GM21367 (cell line): ENCODE measurements around the gene USP20.
"Not testable (repeated sequence)": the region's sequence is repeated elsewhere in the genome, so short reads cannot be mapped to it uniquely, and the experiment has no call there.

Experiments used
- ATAC-seq: cut with Tn5 transposase; IDR thresholded peaks from one replicate; pipeline ENCODE4 v1.9.1; 2021; ENCODE audit not compliant: unreplicated experiment

USP20 gene

DNA sequence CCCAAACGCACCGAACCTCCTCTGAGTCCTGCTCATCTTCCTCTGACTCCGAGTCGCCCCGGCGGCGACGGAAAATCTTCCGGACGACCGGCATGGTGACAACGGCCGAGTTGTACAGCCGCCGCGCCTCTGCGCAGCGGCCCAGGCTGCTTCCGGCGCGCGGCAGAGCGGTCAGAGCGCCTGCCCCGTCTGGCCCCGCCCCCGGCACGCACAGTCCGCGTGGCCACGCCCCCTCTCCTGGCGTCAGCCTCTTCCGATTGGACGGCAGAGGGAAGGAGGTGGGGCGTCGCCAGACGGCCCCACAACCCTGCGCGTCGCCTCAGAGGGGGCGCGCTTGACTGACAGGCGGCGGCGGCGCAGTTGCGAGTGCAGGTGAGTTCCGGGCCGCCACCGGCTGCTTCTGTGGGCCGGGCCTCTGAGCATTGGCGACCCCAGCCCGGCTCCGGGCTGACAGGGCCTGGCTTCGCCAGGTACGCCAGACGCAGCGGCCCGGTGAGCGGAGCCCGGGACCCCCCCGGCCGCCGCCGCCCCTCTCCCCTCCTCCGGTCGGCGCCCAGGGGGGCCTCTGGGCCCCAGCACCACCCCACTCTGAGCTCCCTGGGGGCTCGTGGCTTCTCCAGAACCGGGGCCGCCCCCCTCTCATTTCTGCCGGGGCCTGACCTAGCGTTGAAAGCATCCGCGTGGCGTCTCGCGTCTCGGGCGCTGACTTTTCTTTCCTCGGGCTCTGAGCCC lies at the start of gene USP20, which contains the start of gene C9orf78:
Gene USP20 (plus strand): TSS at position 331 of the 732 bp plus-strand sequence. CDS start 17,098 bp downstream, outside the sequence.
Gene C9orf78 (minus strand): TSS at position 148 of the 732 bp plus-strand sequence. CDS start 54 bp downstream, at position 94.
- ATAC-seq, result peak; percentile 85

DNA sequence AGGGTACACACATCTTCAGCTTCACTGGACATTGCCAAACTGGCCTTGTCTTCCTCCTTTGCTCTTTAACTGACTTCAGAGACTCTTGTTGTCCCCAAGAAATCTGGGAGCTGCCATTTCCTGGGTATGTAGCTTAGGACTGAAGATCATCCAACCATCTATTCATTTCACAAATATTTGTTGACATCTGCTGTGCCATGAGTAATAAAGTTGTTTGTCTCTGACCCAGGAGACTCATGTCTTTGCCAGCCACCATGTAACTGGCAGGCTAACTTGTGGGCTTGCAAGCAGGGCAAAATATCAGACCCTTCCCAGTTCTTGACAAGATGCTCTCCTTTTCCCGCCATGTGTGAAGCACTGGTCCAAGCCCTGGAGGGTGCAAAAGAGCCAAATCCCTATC lies 49.4 kb upstream of the USP20 start:
- no peak for ATAC-seq

DNA sequence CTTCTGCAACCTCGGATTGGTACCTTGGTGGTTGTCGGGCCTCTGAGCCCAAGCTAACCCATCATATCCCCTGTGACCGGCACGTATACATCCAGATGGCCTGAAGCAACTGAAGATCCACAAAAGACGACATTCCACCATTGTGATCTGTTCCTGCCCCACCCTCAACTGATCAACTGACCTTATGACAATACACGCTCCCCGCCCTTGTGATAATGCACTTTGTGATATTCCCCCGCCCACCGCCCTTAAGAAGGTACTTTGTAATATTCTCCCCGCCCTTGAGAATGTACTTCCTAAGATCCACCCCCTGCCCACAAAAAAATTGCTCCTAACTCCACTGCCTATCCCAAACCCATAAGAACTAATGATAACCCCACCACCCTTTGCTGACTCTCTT lies 48.8 kb upstream of the USP20 start:
- no peak for ATAC-seq

DNA sequence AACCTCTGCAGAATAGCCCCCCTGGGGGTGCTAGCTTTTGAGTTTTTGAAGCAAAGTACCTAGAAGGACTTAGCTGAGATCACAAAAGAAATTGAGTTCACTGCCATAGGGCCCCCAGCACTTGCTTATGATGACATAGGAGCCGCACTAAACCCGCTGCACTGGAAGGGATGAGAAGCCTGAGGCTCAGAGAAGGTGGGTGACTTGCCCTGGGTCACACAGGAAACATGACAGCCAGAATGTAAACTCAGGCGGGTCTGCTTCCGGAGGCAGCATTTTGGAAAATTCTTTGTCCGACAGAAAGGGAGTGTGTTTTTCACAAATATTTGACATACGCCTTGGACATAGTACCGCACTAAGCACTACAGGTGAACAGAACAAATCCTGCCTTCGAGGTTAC lies 40.7 kb upstream of the USP20 start:
- no peak for ATAC-seq

DNA sequence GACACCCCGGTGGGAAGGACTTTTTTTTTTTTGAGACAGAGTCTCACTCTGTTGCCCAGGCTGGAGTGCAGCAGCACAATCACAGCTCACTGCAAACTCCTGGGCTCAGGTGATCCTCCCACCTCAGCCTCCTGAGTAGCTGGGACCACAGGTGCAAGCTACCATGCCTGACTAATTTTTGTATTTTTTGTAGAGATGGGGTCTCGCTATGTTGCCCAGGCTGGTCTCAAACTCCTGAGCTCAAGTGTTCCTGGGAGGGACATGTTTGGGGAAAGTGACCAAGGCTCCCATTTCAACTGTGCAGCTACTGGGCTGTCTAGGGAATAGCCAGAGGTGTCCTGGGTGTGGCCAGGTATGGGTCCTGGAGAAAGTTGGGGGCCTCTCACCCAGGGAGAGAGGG lies 39.2 kb upstream of the USP20 start:
- not testable (repeated sequence) for ATAC-seq

DNA sequence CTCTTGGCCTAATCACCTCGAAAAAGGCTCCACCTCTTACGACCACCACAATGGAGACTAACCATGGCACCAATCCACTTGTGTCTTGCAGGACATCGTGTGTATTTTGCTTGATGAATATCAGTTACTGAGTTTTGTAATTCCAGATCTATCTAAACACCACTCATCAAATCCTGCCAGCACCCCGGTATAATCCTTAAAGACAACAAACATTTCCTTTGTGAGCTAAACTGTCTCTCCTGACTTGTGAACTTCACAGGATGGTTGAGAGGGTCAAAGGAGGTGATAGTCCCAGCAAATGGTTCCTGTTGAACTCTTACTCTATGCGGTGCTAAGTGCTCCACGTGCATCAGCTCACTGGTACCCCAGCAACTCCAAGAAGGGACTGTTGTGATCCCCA lies 36.3 kb upstream of the USP20 start:
- ATAC-seq, result no peak

DNA sequence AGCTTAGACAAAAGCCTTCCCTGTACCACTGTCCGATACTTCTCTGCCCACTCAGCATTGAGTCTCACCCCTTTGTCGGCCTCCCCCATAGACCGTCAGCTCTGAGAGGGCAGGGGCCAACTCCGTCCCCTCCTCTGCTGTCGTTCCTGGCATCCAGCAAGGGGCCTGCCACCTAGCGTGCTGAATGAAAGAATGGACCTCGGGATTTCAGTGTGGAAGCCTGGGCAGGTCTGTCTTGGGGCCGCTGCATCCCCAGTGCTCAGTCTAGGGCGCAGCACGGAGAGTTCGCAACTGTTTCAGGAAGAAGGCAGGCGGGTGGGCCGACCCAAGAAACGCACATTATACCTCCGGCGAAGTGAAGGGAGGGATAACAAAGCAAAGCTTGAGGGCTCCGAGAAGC lies 33.8 kb upstream of the USP20 start:
- ATAC-seq, result no peak

DNA sequence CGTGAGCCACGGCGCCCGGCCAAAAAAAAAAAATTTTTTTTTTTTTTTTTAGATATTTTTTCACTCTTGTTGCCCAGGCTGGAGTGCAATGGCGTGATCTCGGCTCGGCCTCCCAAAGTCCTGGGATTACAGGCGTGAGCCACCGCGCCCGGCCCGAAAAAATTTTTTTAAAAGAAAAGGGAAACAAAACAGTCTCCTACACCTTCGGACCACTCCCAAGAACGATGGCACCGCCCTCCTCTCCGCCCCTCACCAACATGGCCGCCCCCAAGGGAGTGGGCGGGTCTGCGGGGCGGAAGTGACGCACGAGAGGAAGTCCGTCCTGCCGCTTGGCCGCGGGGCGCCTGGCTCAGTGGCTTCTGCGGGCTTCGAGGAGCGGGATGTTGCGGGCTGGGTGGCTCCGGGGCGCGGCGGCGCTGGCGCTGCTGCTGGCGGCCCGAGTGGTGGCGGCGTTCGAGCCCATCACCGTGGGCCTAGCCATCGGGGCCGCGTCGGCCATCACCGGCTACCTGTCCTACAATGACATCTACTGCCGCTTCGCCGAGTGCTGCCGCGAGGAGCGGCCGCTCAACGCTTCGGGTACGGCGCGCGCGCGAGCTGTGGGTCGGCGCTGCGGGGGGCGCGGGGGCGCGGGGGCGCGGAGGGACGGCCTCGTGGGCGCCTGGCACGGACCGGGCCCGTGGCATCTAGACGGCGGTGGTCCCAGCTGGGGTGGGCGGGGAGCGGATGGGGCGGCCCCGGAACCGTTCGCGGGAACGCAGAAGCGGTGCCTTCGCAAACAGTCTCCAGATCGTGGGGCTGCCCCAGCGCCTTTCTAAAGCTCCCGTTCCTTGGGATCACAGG lies 32.2 kb upstream of the USP20 start, which contains the start of gene TOR1B:
Gene TOR1B (plus strand): TSS at position 352 of the 843 bp plus-strand sequence. CDS start 29 bp downstream, at position 381.
- ATAC-seq, result peak; percentile 85

DNA sequence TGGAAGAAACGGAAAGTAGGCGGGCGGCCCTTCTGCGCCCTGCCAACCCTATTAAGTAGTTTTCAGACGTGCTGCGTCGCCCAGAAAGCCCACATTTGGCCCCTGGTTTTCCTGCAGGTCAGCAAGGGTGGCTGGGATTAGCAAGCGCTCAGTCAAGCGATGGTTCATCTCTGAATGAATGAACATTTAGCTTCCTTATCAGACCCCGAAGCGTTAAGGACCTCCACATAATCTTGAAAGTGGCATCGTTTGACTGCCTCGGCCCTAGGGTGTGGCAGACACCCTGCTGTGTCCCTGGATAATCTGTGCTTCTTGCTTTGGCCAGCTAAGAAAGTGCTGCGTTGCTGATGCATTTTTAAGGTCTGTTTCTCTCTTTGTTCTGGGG lies 31.6 kb upstream of the USP20 start:
- ATAC-seq, result peak; percentile 19

DNA sequence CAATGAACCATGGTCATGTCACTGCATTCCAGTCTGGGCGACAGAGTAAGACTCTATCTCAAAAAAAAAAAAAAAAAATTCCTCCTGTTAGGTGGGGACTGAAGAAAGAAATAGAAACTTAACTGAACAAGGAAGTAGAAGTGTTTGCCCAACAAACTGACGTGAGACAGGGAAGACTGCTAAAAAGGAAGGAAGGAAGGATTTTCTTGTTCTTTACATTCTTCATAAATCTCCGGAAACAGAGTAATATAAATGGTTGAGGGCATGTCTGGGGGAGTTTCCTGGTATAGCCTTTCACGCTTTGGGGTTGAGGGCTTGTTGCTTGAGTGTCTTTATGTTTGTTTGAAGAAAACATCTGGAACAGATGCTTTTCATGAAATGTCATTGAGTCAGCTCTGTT lies 29.2 kb upstream of the USP20 start:
- no peak for ATAC-seq

DNA sequence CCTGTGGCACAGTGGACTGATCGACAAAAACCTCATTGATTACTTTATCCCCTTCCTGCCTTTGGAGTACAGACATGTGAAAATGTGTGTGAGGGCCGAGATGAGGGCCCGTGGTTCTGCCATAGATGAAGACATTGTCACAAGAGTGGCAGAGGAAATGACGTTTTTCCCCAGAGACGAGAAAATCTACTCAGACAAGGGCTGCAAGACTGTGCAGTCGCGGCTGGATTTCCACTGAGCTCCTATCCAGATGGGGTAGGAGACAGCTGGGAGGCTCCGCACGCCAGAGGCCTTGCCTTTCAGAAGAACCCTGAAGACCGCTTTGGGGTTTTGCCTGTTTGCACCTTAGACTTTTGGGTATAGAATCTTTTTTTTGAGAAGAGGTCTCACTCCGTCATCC lies 25.9 kb upstream of the USP20 start:
- no peak for ATAC-seq

DNA sequence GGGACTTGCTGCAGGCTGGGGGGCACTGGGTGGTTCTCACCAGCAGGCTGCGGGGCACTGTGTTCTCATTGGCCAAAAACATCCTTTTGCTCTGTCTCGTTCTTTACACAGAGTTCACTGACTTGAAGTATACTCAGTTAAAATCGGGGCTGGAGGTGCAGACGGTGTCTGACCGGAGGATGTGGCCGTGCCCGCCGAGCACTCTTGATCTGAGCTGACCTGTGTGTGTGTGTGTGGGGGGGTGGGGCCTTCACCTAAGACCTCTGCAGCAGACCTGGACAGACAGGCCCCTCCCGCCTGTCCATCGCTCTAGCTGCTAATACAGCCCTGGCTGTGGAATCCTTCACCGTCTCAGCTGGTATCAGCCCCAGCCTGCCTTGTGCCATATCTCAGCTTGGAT lies 25.1 kb upstream of the USP20 start:
- ATAC-seq, result no peak

DNA sequence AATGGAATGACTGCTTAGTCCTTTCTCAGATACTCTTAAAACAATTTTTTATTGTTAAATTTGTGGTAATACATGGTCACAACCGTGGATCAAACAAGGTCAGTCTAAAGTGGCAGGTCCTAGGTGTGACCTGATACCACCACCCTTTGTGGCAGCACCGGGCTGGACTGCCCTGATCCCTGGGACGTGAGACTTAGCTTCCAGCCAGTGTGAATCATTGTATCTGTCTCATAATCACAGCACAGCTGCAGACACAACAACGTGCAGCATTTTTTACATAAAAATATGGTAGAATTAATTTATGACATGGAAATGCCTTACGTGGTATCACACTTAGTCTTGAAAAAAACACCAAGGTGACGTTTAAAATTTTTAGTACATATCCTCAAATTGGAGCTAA lies 24.5 kb upstream of the USP20 start:
- no peak for ATAC-seq

DNA sequence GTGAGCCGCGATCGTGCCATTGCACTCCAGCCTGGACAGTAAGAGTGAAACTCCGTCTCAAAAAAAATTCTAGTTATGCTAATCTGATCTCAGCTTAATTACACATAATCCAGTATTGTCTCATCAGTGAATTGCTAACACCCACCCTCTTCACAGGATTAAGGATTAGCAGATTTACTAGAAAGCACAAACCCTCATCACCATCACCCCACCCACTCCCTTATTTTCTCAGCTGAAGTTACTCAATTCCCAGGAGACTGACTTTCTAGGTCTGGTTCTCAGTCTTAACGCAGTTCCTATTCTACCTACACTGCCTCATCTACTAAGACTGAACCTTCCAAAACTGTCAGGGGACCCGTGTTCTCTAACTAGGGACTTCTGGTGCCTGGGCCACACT lies 23.3 kb upstream of the USP20 start:
- ATAC-seq, result no peak

DNA sequence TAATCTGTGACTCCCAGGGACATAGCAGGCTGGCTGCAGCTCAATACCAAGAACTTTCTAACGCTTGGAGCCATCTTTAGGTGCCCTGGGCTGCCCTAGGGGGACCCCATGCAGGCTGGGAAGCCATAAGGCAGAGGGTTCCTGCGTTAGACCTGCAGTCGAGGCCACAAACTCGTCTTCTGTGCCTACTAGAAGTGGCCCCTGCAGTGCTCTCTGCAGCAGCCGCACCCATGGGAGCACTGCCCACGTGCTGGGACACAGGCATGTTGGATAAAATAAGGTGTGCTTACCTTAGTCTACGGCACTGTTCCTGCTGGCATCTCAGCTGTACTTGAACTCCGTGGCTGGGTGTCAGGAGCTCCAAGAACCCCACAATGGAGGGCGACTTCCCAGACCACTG lies 22.9 kb upstream of the USP20 start:
- no peak for ATAC-seq

DNA sequence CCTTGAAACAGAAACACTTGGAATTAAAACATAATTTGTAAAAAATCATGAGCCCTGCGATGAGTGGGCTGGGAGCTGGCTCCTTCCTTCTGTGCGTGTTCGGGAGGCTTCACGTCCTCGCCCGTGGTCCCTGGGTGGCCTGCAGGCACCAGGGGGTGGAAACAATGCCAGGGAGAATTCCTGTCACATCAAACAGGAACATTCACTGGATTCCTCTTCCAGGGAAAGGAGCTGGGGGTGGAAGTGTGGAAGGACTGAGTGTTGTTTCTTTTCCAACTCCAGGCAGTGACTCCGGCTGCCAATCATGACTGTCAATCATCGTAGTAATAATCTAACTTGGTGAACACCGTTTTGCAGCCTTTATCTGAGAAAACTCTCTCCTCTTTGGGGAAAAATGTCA lies 21.6 kb upstream of the USP20 start:
- no peak for ATAC-seq

DNA sequence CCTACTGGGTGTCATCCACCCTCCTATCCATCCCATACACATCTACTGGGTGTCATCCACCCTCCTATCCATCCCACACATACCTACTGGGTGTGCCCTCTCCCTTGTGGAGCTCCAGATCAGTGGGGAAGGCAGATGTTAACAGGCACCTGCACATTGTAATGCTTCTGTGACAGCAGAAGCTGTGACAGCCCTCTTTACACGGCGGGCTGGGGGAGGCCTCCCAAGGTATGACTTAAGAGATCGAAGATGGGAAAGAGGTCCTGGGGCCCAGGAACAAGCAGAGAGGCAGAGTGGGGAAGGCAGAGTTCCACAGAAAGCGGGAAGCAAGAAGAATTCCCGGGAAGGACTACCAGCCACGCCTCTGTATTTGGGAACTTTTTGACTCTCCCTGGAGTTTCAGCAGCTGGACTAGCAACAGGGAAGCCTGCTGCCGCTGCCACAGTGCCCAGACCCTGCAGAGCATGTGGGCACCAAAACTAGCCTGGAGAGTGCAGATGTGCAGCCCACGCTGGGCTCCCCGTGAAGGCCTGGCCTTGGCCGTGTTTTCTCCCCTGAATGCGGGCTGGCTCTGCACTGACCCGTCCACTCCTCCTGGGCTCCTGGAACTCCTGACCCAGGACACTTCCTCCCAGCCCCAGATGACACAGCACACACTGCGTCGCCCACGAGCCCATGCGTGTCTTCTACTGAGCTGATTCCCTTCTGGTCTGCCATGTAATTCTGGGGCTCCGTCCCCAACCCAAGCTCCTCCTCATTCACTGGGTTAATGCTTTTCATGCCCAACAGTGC lies 20.6 kb upstream of the USP20 start:
- no peak for ATAC-seq

DNA sequence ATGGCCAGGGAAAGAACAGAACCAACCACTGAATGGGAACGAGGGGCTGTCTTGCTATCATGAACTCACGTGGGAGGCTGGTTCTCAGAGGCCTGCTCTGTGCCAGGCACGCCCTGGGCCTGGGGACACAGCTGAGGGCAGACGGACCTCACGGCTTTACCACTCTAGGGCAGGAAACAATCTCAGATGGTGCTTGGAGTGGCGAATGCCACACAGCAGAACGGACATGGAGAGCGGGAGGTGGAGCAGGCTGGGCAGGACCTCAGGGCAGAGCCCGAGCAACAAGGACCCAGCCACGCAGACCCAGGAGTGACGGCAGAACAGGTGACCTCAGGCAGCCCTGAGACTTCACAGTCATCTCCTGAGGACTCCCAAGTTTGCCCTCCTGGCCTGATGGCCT lies 20.0 kb upstream of the USP20 start:
- no peak for ATAC-seq

DNA sequence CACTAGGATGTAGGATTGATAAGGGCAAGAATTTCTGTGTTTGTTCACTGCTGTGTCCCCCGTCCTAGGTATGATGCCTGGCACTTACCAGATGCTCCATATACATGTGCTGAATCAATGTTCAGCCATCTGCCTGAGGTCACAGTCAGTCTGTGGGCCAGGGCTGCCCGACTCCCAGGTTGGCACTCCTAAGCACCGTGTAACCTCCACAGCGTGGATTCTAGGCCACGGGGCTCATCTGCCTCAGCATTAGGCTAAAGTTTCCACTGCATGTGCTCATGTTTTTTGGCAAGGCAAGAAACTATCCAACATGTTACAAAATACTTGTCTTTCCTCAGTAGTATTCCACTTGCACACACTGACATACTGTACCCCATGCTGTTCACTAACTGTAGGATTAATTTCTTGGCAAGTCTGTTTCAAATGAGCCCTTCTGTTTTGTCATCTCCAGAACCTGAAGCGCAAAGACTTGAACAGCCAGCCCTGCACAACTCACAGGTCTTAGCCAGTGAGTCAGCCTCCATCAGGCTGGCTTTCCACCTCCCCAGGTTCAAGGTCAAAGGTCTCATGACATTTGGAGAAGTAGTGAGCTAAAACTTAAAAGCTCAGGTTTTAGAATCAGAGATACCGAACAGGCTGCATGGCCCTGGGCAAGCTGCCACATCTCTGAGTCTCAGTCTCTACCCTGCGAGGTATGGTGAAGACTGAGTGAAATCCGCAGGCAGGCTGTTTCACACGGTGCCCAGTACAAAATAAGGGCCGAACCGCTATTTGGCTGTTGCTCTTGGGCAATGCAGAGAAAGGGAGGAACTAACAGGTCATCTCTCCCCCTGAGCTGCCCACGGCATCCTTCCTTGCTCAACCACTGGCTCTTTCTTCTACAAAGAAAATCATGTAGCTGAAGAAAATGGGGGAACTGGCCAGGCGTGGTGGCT lies 18.5 kb upstream of the USP20 start:
- no peak for ATAC-seq

DNA sequence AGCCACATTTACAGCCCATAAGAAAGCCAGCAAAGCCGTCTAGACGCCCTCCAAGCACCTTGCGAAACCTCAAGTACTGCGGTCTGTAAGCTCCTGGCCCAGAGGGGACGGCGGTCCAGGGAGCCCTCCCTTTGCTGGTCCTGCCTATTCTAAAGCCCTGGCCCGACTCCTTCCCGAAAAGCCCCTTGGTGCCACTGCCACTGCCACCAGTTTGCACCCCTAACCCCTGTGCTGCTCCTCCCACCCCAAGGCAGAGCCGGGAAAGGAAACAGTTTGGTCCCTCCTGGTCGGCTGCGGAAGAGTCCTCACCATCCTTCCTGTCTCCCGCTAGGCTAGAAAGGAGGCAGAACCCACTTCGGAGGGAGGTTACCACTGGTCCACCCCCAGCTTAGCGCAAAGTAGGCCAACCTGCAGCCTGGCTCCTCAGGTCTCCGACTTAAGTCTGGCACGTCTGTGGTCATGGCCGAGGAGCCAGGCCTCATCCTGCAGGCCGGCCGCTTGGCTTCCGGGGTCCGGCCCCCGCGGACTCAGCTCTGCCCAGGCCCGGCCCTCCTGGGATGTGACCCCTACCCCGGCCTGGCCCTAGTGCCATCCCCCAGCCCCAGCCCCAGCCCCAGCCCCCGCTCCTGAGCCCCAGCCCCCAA lies 12.2 kb upstream of the USP20 start:
- no peak for ATAC-seq
